Keratinocyte (primary cell): ENCODE data around the gene TMEM132E.

Experiments used
- CTCF ChIP-seq, 3 experiments: IDR thresholded peaks in 1 of 3; conservative IDR thresholded peaks in 1 of 3; optimal IDR thresholded peaks in 1 of 3; 2 replicates in 2 of 3; 3 replicates in 1 of 3; pipeline versions ENCODE3 to v1.5.1; 2011; ENCODE audit warnings: low read length in 3 of 3, mild to moderate bottlenecking in 3 of 3, moderate library complexity in 2 of 3, control low read depth in 1 of 3, inconsistent platforms in 1 of 3; ENCODE audit not compliant: insufficient read depth in 2 of 3; ENCODE audit errors: extremely low read depth in 1 of 3
- EZH2 ChIP-seq: IDR thresholded peaks from one replicate; pipeline ENCODE4 v1.6.1; 2012; ENCODE audit warnings: inconsistent platforms, mild to moderate bottlenecking, low read length, moderate library complexity

DNA sequence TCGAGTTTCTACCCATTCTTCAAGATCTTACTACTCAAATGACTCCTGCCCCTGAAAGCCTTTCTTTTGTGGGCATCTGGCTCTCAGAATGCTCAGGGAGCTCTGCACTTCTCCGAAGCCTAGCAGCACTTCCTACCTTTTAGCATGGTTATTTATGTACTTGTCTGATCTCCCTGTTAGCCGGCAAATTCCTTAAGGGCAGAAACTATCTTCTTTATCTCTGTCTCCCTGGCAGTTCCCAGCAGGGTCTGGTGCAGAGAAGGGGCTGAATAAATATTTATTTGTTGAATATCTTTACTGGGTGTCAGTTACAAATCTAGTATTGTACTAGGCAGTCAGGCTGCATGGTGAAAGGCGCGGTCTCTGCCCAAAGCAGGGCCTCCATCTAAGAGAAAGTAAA is 30.7 kb downstream of the TMEM132E start:
- no peak for TF ChIP-seq CTCF (optimal IDR thresholded peaks at IDR 0.05 in 1 of 3, IDR thresholded peaks at IDR 0.05 in 1 of 3, conservative IDR thresholded peaks at IDR 0.05 in 1 of 3; ENCODE audit: extremely low read depth in 1 of 3, insufficient read depth in 2 of 3, low read length in 3 of 3)
- no peak for TF ChIP-seq EZH2
